ENCODE data around the gene ZC3H12C.
A peak's percentile ranks its signal among the peaks of the same experiment; 100 is the strongest.

Gene ZC3H12C

DNA sequence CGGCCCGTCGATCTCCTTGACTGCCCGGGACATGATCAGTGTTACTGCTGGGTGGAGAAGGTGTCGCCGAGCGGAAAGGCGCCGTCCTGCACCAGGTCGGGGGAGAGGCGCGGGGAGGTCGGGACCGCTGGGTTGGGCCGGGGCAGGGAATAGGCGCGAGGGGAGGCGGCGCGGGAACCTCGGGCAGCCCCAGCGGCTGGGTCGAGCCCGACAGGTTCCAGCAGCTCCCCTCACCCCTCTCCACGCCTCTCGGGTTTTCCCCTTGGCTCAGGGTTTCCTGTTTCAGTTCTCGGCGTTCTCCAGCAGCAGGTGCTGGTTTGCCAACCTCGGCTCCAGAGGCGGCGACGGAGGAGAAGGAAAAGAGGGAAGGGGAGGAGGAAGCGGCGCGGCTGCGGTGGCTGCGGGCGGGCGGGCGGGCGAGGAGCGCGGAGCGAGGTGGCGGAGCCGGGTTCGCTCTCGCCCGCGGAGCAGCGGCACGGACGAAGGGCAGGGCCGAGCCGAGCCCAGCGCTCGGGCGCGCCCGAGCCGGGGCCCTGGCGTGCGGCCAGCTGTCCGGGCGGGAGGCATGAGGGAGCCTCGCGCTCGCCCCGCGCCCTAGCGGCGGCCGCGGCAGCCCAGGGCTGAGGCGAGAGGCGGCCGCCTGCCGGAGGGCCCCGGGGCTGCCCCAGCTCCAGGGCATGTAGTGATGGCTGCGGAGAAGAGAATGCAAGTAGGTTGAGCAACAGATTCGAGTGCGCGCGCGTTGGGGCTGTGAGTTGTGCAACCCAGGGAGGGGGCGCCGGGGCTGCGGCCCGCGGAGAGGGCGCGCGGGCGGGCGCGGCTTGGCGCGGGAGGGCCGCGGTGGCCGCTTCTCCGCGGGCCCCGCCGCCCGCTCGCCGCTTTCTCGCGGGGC is at the start of gene ZC3H12C:
TSS of gene ZC3H12C (plus strand) at position 878 of the 892 bp plus-strand sequence. CDS start 20 bp downstream, outside the sequence.
- Histone ChIP-seq H3K27me3 (ENCODE audit: insufficient read depth, low read length) (peaks cover 16% of the 10 kb centered on the region), H3K4me3 (ENCODE audit: low read depth, low read length, poor library complexity, severe bottlenecking) (peak within 1 kb of the TSS; percentile 33), H3K9ac (ENCODE audit: low read length) (no peak within 1 kb of the TSS), H4K20me1 (ENCODE audit: insufficient read depth, low read length) (no peaks in the 10 kb centered on the region), H3K4me1 (ENCODE audit: insufficient read depth, low read length, severe bottlenecking) (no peaks in the 10 kb centered on the region), H2AFZ (ENCODE audit: low read length) (no peak within 1 kb of the TSS), H3K36me3 (ENCODE audit: insufficient read depth, low read length) (no peaks in the 10 kb centered on the region), H3K9me3 (ENCODE audit: low read length) (no peaks in the 10 kb centered on the region), H3K9me2 (ENCODE audit: low read depth, low read length) (no peaks in the 10 kb centered on the region), H3F3A (ENCODE audit: insufficient read depth, low read length) (no peaks in the 10 kb centered on the region), H3K4me2 (ENCODE audit: low read length) (peak within 1 kb of the TSS; percentile 45; the same call in 1 of the 2 replicates), H3K79me2 (ENCODE audit: insufficient read depth, low read length) (no peaks in the 10 kb centered on the region), H3K27ac (ENCODE audit: low read depth, low read length, poor library complexity, severe bottlenecking) (no peak within 1 kb of the TSS)
- TF ChIP-seq, protein P1, sequence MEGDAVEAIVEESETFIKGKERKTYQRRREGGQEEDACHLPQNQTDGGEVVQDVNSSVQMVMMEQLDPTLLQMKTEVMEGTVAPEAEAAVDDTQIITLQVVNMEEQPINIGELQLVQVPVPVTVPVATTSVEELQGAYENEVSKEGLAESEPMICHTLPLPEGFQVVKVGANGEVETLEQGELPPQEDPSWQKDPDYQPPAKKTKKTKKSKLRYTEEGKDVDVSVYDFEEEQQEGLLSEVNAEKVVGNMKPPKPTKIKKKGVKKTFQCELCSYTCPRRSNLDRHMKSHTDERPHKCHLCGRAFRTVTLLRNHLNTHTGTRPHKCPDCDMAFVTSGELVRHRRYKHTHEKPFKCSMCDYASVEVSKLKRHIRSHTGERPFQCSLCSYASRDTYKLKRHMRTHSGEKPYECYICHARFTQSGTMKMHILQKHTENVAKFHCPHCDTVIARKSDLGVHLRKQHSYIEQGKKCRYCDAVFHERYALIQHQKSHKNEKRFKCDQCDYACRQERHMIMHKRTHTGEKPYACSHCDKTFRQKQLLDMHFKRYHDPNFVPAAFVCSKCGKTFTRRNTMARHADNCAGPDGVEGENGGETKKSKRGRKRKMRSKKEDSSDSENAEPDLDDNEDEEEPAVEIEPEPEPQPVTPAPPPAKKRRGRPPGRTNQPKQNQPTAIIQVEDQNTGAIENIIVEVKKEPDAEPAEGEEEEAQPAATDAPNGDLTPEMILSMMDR (IDR thresholded peaks at IDR 0.05; ENCODE audit: low read length) = no peak
- TF ChIP-seq EZH2 (IDR thresholded peaks at IDR 0.05; ENCODE audit: borderline replicate concordance, low read length) = no peak

DNA sequence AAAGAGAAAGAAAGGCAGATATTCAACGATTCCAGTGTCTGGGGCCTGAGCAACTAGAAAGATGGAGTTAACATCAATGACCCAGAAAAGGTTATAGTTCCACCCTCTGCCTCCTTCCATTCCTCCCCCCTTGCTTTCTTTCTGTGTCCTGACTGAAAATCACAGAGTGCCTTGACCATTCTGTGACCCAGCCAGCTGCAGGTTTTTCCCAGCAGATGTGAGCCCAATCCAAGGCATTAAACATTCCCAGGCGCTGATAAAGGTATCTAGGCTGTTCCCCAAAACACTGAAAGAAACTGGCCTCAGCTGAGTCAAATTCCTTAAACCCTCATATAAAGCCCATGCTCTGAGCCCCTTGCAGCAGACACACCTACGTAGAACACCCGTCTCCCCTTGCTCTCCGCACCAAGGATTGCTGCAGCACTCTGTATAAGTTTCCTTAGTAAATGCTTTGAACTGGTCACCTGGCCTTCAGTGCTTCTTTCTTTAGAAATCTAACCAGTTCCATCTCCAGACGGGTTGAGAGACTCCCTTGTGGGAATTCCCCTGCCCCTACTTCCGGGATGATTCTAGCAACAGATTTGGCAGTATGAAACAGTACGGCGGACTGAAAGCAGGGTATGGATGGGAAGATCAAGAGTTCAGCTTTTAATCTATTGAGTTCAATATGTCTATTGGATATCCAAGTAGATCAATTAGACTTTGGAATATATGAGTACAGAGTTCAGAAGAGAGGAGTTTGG is 48.8 kb upstream of the ZC3H12C start:
- H3K36me3 ChIP-seq (ENCODE audit: insufficient read depth, low read length) = no peaks in the 10 kb centered on the region
- H3K79me2 ChIP-seq (ENCODE audit: insufficient read depth, low read length) = no peaks in the 10 kb centered on the region
- no peak overlapping the region for H3K27ac ChIP-seq (ENCODE audit: low read depth, low read length, poor library complexity, severe bottlenecking)
- no peaks in the 10 kb centered on the region for H3K9me2 ChIP-seq (ENCODE audit: low read depth, low read length)
- no peaks in the 10 kb centered on the region for H3K9me3 ChIP-seq (ENCODE audit: low read length)
- no peaks in the 10 kb centered on the region for H3K27me3 ChIP-seq (ENCODE audit: insufficient read depth, low read length)
- H3K4me3 ChIP-seq (ENCODE audit: low read depth, low read length, poor library complexity, severe bottlenecking) = no peak overlapping the region
- no peak overlapping the region for H3K9ac ChIP-seq (ENCODE audit: low read length)
- no peaks in the 10 kb centered on the region for H3K4me1 ChIP-seq (ENCODE audit: insufficient read depth, low read length, severe bottlenecking)
- H3F3A ChIP-seq (ENCODE audit: insufficient read depth, low read length) = no peaks in the 10 kb centered on the region
- TF ChIP-seq, protein P1 (IDR thresholded peaks at IDR 0.05; ENCODE audit: low read length) = no peak
- TF ChIP-seq EZH2 (IDR thresholded peaks at IDR 0.05; ENCODE audit: borderline replicate concordance, low read length) = no peak
- H3K4me2 ChIP-seq (ENCODE audit: low read length) = no peak overlapping the region
- H2AFZ ChIP-seq (ENCODE audit: low read length) = no peak overlapping the region
- H4K20me1 ChIP-seq (ENCODE audit: insufficient read depth, low read length) = no peaks in the 10 kb centered on the region

DNA sequence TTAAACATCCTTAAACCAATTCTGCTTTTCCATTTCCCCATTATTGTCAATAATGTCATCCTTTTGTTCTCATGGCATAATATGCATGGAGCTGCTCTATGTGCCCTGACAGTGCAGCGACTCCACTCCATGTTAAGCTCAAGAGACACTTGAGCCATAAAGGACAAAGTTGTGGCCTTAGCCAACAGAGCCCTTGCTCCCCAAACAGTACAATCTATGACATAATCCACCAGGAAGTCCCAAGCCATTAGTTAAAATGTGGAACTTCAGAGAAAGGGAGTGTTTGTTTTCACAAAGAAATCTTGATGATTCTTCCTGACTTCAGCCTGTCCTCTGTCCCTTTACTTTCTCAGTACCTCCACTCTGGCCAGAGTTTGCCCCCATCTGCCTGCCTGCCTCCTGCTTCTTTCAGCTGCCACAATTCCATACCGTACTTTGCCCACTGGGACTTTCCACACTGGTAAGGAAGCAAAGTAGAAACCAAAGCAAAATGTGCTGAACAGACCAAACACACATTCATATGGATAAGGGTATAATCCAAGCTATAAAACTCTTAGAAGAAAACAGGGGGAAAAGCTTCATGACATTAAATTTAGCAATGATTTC is 46.3 kb upstream of the ZC3H12C start:
- Histone ChIP-seq H2AFZ (ENCODE audit: low read length) (no peak overlapping the region), H4K20me1 (ENCODE audit: insufficient read depth, low read length) (no peaks in the 10 kb centered on the region), H3K79me2 (ENCODE audit: insufficient read depth, low read length) (no peaks in the 10 kb centered on the region), H3F3A (ENCODE audit: insufficient read depth, low read length) (no peaks in the 10 kb centered on the region), H3K4me3 (ENCODE audit: low read depth, low read length, poor library complexity, severe bottlenecking) (no peak overlapping the region), H3K4me2 (ENCODE audit: low read length) (no peak overlapping the region), H3K9ac (ENCODE audit: low read length) (no peak overlapping the region), H3K4me1 (ENCODE audit: insufficient read depth, low read length, severe bottlenecking) (no peaks in the 10 kb centered on the region), H3K27ac (ENCODE audit: low read depth, low read length, poor library complexity, severe bottlenecking) (no peak overlapping the region), H3K9me2 (ENCODE audit: low read depth, low read length) (no peaks in the 10 kb centered on the region), H3K9me3 (ENCODE audit: low read length) (no peaks in the 10 kb centered on the region), H3K36me3 (ENCODE audit: insufficient read depth, low read length) (no peaks in the 10 kb centered on the region), H3K27me3 (ENCODE audit: insufficient read depth, low read length) (no peaks in the 10 kb centered on the region)
- TF ChIP-seq, protein P1 (IDR thresholded peaks at IDR 0.05; ENCODE audit: low read length) = no peak
- TF ChIP-seq EZH2 (IDR thresholded peaks at IDR 0.05; ENCODE audit: borderline replicate concordance, low read length) = no peak

Data from OCI-LY1 (cell line).